Ovary (tissue), 3 donors: ENCODE data around the gene LRMDA.

ENCODE experiments used
- EP300 ChIP-seq: sonication (generic); formaldehyde crosslinking; IDR thresholded peaks from one replicate; pipeline ENCODE4 v1.6.1; 2017; ENCODE audit warnings: antibody characterized with exemption
- POLR2A ChIP-seq: fragments of 450-650 bp; IDR thresholded peaks from one replicate; pipeline ENCODE4 v1.6.1; 2017; ENCODE audit warnings: antibody characterized with exemption, mild to moderate bottlenecking, moderate library complexity
- TF ChIP-seq, protein P1 (sequence below), 3 donors: fragments of 450-650 bp in 2 of 3; fragments of 200-600 bp in 1 of 3; IDR thresholded peaks; one replicate each; pipeline versions ENCODE4 v1.5.1 to v1.8.0; 2016 to 2022; ENCODE audit warnings: antibody characterized with exemption in 3 of 3, mild to moderate bottlenecking in 1 of 3
- donor health status: DM: no; HTN: no; CAD: no.

DNA sequence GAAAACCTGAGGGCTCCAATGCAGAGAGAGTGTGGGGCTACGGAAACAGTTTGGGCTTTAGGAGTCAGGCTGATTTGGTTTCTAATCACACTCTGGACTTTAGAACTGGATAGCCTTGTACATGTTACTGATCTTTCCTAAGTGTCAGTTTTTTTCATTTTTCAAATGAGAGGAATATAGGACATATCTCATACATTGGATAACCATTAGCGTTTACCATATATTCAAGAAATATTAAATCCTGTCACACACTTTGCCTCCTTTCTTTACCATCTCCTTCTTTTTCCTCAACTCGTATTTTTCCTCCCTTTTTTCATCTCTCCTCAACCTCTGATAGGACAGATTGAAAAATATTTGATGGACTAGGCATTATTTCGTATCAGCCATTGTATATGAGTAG lies 885.7 kb downstream of the LRMDA start:
- TF ChIP-seq, protein P1, sequence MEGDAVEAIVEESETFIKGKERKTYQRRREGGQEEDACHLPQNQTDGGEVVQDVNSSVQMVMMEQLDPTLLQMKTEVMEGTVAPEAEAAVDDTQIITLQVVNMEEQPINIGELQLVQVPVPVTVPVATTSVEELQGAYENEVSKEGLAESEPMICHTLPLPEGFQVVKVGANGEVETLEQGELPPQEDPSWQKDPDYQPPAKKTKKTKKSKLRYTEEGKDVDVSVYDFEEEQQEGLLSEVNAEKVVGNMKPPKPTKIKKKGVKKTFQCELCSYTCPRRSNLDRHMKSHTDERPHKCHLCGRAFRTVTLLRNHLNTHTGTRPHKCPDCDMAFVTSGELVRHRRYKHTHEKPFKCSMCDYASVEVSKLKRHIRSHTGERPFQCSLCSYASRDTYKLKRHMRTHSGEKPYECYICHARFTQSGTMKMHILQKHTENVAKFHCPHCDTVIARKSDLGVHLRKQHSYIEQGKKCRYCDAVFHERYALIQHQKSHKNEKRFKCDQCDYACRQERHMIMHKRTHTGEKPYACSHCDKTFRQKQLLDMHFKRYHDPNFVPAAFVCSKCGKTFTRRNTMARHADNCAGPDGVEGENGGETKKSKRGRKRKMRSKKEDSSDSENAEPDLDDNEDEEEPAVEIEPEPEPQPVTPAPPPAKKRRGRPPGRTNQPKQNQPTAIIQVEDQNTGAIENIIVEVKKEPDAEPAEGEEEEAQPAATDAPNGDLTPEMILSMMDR (IDR thresholded peaks at IDR 0.05) = no peak
- no peak for TF ChIP-seq POLR2A
- no peak for TF ChIP-seq EP300
